Measurements from ENCODE around the gene TET1.

DNA sequence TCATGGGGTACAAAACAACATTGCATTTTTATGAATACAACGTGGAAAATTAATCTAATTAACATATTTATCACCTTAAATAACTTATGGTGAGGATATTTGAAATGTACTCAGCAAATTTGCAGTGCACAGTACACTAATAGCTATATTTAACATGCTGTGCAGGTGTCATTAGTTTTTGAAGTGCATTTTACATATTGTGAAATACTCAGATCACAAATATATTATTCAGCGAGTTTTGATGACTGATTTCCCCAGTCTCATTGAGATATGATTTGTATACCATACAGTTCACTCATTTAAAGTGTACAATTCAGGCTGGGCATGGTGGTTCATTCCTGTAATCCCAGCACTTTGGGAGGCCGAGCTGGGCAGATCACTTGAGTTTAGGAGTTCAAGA lies 59.5 kb downstream of the TET1 start:
- no peak for TF ChIP-seq EZH2 (IDR thresholded peaks at IDR 0.05; ENCODE audit: insufficient read depth, poor library complexity, severe bottlenecking)
- TF ChIP-seq EZH2phosphoT487 (IDR thresholded peaks at IDR 0.05; ENCODE audit: insufficient read depth, low read depth): no peak
